ENCODE results near the gene CXCR2. TPM values are rescaled to one million over a fixed set of nuclear protein-coding genes. Genes with fewer than 3 reads are reported as not detected.

The CXCR2 gene
- total RNA-seq, 1 donor from 2014 or later: 0.07 TPM

GRCh38 chr2:218138047-218138446 lies 12.2 kb downstream of the CXCR2 start:
- no peaks in the 10 kb centered on the region for H3K36me3 ChIP-seq (ENCODE audit: insufficient read depth, low read length)
- no peak overlapping the region for H3K27ac Mint-ChIP-seq (ENCODE audit: unreplicated experiment)
- no peak for TF ChIP-seq CTCF (IDR thresholded peaks at IDR 0.05; ENCODE audit: insufficient read depth, low read depth, low read length)
- no peak for TF ChIP-seq EZH2 (IDR thresholded peaks at IDR 0.05; ENCODE audit: insufficient read depth, low read length)
- peaks cover 66% of the 10 kb centered on the region for H3K27me3 Mint-ChIP-seq (ENCODE audit: low read depth, unreplicated experiment)
- H2AFZ ChIP-seq (ENCODE audit: low read depth, low read length): no peak overlapping the region
- H3K4me2 ChIP-seq (ENCODE audit: low read length): no peak overlapping the region
- H3K4me1 Mint-ChIP-seq (ENCODE audit: low read depth, unreplicated experiment): no peaks in the 10 kb centered on the region
- H4K20me1 ChIP-seq (ENCODE audit: insufficient read depth, low read length): no peaks in the 10 kb centered on the region
- H3K4me3 Mint-ChIP-seq (ENCODE audit: unreplicated experiment): no peak overlapping the region
- H3K9me3 Mint-ChIP-seq (ENCODE audit: unreplicated experiment): peaks cover 3% of the 10 kb centered on the region
- no peak overlapping the region for H3K27ac ChIP-seq (ENCODE audit: low read depth, low read length)
- no peaks in the 10 kb centered on the region for H3K79me2 ChIP-seq (ENCODE audit: insufficient read depth, low read length)
- H3K27me3 ChIP-seq (ENCODE audit: insufficient read depth, low read length): peaks cover 24% of the 10 kb centered on the region
- no peaks in the 10 kb centered on the region for H3K9me3 ChIP-seq (ENCODE audit: insufficient read depth, low read depth, low read length)
- H3K9ac ChIP-seq (ENCODE audit: low read length): no peak overlapping the region
- FAIRE-seq (no peak), DNase-seq (ENCODE audit: low read depth) (no peak)
- no peaks in the 10 kb centered on the region for H3K36me3 Mint-ChIP-seq (ENCODE audit: low read depth, unreplicated experiment)
- H3K4me3 ChIP-seq (ENCODE audit: insufficient read depth, low read depth, low read length): no peak overlapping the region
- no peaks in the 10 kb centered on the region for H3K4me1 ChIP-seq (ENCODE audit: insufficient read depth, low read length)

DNA sequence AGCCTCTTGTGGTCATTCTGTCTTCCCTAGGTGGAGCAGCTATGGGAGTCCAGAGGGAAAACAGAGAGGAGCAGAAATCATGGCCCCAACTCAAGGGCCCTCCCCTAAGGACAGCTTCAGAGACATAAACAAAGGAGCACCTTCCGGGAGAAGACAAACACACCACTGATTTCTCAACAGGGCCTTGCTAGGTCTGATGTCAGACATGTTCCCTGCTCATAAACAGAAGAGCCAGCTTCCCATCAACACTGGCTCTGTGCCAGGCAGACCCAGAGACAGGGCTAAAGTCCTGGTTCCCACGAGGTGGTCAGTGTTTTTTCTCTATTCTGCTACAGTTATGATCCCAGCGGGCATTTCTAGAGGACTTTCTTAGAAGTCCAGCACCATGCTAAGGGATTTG lies 19.3 kb downstream of the CXCR2 start:
- H3K9me3 Mint-ChIP-seq (ENCODE audit: unreplicated experiment): peaks cover 16% of the 10 kb centered on the region
- no peaks in the 10 kb centered on the region for H3K79me2 ChIP-seq (ENCODE audit: insufficient read depth, low read length)
- DNase-seq (ENCODE audit: low read depth): no peak
- H4K20me1 ChIP-seq (ENCODE audit: insufficient read depth, low read length): no peaks in the 10 kb centered on the region
- H3K27ac Mint-ChIP-seq (ENCODE audit: unreplicated experiment): no peak overlapping the region
- no peak overlapping the region for H3K4me2 ChIP-seq (ENCODE audit: low read length)
- FAIRE-seq: no peak
- no peak overlapping the region for H3K27ac ChIP-seq (ENCODE audit: low read depth, low read length)
- no peaks in the 10 kb centered on the region for H3K36me3 Mint-ChIP-seq (ENCODE audit: low read depth, unreplicated experiment)
- TF ChIP-seq EZH2 (IDR thresholded peaks at IDR 0.05; ENCODE audit: insufficient read depth, low read length): no peak
- no peak for TF ChIP-seq CTCF (IDR thresholded peaks at IDR 0.05; ENCODE audit: insufficient read depth, low read depth, low read length)
- H3K4me3 ChIP-seq (ENCODE audit: insufficient read depth, low read depth, low read length): no peak overlapping the region
- H3K4me3 Mint-ChIP-seq (ENCODE audit: unreplicated experiment): no peak overlapping the region
- no peak overlapping the region for H3K9ac ChIP-seq (ENCODE audit: low read length)
- no peak overlapping the region for H2AFZ ChIP-seq (ENCODE audit: low read depth, low read length)
- peaks cover 7% of the 10 kb centered on the region for H3K9me3 ChIP-seq (ENCODE audit: insufficient read depth, low read depth, low read length)
- peaks cover 55% of the 10 kb centered on the region for H3K27me3 Mint-ChIP-seq (ENCODE audit: low read depth, unreplicated experiment)
- peaks cover 5% of the 10 kb centered on the region for H3K4me1 Mint-ChIP-seq (ENCODE audit: low read depth, unreplicated experiment)
- H3K36me3 ChIP-seq (ENCODE audit: insufficient read depth, low read length): no peaks in the 10 kb centered on the region
- no peaks in the 10 kb centered on the region for H3K4me1 ChIP-seq (ENCODE audit: insufficient read depth, low read length)
- H3K27me3 ChIP-seq (ENCODE audit: insufficient read depth, low read length): peaks cover 19% of the 10 kb centered on the region

- H3K9ac ChIP-seq (ENCODE audit: low read length): no peak overlapping the region
- H3K4me2 ChIP-seq (ENCODE audit: low read length): no peak overlapping the region
- TF ChIP-seq CTCF (IDR thresholded peaks at IDR 0.05; ENCODE audit: insufficient read depth, low read depth, low read length) (no peak), EZH2 (IDR thresholded peaks at IDR 0.05; ENCODE audit: insufficient read depth, low read length) (no peak)
- H3K36me3 Mint-ChIP-seq (ENCODE audit: low read depth, unreplicated experiment): no peaks in the 10 kb centered on the region
- no peak overlapping the region for H3K27ac Mint-ChIP-seq (ENCODE audit: unreplicated experiment)
- H3K27me3 Mint-ChIP-seq (ENCODE audit: low read depth, unreplicated experiment): peaks cover 57% of the 10 kb centered on the region
- no peak overlapping the region for H2AFZ ChIP-seq (ENCODE audit: low read depth, low read length)
- peaks cover 17% of the 10 kb centered on the region for H3K27me3 ChIP-seq (ENCODE audit: insufficient read depth, low read length)
- peaks cover 5% of the 10 kb centered on the region for H3K4me1 Mint-ChIP-seq (ENCODE audit: low read depth, unreplicated experiment)
- peaks cover 7% of the 10 kb centered on the region for H3K9me3 ChIP-seq (ENCODE audit: insufficient read depth, low read depth, low read length)
- no peaks in the 10 kb centered on the region for H4K20me1 ChIP-seq (ENCODE audit: insufficient read depth, low read length)
- no peaks in the 10 kb centered on the region for H3K4me1 ChIP-seq (ENCODE audit: insufficient read depth, low read length)
- FAIRE-seq (no peak), DNase-seq (ENCODE audit: low read depth) (no peak)
- H3K36me3 ChIP-seq (ENCODE audit: insufficient read depth, low read length): no peaks in the 10 kb centered on the region
- peaks cover 16% of the 10 kb centered on the region for H3K9me3 Mint-ChIP-seq (ENCODE audit: unreplicated experiment)
- no peaks in the 10 kb centered on the region for H3K79me2 ChIP-seq (ENCODE audit: insufficient read depth, low read length)
- no peak overlapping the region for H3K27ac ChIP-seq (ENCODE audit: low read depth, low read length)
- H3K4me3 ChIP-seq (ENCODE audit: insufficient read depth, low read depth, low read length): no peak overlapping the region
- no peak overlapping the region for H3K4me3 Mint-ChIP-seq (ENCODE audit: unreplicated experiment)
Observed at GRCh38 chr2:218146056-218146455, 20.2 kb downstream of the CXCR2 start.

Measured in astrocyte (in vitro differentiated cells and primary cell).